Left colon (tissue), 2 donors: Measurements from ENCODE around the gene FOXC2. TPM values are rescaled to one million over a fixed set of nuclear protein-coding genes. Genes with fewer than 3 reads are reported as not detected.

Experiments
- ATAC-seq: fragments of 200-7000 bp; cut with Tn5 transposase; one replicate; pipeline ENCODE4 v1.9.1; 2020; ENCODE audit warnings: mild to moderate bottlenecking, moderate library complexity
- DNase-seq, 2 donors: peaks; one replicate each; pipeline ENCODE4 v3.0.0-alpha.2; 2020
- intact Hi-C, 2 donors: fragments of 100-400 bp; cut with DNase I in 1 of 2; cut with micrococcal nuclease in 1 of 2; formaldehyde crosslinking; loops; one replicate each; pipeline versions ENCODE4 v1.11.2 to v1.14.0; 2022; cut with DNase I, micrococcal nuclease
- total RNA-seq, 2 donors: library from RNA; stranded (reverse); fragmentation: NEBNext Ultra II Directional; extraction: Animal tissue kit (Norgen Biotek cat#: 25700); gene quantifications; one replicate each; pipeline ENCODE4 v1.2.1, GENCODE V29; 2021
- donor health status: DM: no; HTN: no; CAD: no.
- donor health status: DM: yes; HTN: yes; CAD: no.

Gene FOXC2
- total RNA-seq, 2 donors from 2014 or later = 0.34 TPM

DNA sequence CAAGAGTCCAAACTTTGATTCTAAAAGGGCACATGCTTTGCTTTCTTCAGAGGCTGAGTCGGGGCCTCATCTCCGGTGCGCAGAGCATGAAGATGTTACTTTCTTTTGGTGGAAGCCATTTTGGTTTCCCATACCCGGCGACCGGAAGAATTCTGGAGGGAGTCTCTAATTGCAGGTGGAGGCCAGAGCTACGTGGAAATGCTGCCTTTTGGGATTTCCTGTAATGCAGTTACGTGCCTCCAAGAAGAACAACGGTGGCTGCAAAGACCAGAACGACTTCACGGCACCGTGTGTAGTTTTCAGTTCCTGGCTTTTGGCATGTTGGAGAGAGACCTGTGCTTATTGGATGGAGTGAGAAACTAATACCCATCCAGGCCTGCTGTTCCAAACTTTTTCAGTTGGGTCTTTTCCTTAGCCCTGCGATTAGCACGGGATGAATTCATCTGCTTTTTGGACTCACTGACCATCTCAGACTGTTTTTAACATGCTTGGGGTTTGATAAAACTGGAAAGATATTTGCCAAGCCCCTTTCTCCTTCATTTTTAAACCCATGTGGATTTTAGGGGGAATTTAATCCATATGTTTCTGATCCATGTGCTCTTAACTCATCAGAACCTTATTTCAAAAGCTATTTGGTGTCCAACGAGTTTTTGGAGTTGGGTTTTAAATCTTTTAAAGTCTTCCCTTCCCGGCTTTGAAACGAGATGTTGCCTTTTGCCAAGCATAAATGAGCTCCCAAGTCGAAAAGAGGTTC is 30.7 kb downstream of the FOXC2 start:
- ATAC-seq (no peak), DNase-seq (no peak)
- intact Hi-C loops = no loop called here

DNA sequence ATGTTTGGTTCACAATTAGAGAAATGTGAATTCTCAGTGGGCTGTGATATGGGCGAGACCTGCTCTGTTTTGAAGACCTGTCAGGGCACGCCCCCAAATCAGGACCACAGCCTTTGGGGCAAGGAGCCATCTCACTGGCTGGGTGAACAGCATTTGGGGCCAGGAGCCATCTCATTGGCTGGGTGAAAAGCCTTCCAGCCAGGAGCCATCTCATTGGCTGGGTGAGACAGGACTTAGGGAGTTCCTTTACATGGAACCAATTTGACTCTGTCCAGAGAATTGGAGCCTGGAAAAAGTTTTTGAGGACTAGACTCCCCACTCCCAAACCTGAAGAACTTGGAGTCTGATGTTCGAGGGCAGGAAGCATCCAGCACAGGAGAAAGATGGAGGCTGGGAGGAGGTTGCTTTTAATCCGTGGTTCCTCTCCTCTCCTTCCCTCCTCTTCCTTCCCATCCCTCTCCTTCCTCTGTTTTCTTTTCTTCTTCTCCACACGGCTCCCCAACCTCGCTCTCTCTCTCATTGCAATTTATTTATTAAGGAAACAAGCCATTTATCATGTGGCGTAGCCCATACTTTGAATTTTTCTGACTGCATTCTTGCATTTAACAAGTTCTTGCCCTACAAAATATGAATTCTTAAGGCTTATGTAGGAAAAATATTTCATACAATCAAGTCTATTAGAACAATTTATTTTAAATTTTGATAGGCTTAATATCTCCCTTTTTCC is 31.4 kb downstream of the FOXC2 start:
- DNase-seq (no peak), ATAC-seq (no peak)
- intact Hi-C loops = no loop called here

DNA sequence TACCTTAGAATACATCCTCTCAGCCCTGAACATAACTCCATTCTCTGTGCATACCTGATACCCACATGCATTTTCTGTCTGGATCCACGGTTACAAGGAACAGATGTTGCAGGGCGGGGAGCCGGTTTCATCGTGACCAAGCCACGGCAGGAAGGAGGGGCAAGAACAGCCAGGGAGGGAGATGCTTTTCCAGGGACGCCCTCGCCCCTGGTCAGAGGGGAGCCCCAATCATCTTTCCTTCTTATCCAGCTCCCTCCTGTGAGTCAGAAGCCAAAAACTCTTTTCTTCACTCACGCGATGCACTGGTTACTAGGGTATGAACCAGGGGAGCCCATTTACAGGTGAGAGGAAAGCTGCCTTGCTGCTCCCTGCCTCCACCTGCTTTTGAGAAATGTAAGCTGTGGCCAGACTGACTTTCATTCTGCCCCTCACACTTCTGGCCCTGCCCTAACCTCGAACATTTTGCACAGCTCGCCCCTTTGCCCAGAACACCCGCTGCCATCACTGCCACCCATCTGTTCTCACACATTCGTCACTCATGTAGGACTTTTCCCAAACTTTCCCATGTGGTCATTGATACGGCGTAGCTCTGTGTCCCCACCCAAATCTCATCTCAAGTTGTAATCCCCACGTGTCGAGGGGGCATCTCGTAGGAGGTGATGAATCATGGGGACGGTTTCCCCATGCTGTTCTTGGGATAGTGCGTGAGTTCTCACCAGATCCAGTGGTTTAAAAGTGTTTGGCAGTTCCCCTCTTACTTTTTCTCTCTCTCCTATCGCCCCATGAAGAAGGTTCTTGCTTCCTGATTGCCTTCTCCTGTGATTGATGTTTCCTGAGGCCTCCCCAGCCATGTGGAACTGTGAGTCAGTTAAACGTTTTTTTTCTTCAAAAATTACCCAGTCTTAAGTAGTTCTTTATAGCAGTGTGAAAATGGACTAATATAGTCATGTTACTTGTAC is 32.3 kb downstream of the FOXC2 start:
- intact Hi-C loops = no loop called here
- DNase-seq (no peak), ATAC-seq (no peak)

DNA sequence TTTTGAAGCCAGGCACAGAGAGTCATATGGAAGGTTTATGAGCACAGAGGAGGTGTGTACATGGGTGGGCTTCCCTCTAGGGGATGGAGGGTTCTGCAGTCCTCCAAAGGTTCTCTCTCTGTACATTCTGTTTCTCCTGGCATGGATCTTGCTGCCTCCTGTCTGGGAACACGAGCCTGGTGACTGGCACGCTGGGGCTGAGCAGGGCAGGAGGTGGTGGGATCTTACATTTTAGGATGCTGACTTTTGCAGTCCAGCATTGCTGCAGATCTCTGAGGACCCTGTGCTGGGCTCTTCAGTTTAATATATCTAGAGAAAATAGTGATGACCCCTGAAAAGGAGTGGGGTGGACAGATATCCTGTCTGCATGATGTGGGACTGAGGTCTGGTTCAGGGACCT is 34.7 kb downstream of the FOXC2 start:
- no peak for ATAC-seq
- intact Hi-C loops = no loop called here

DNA sequence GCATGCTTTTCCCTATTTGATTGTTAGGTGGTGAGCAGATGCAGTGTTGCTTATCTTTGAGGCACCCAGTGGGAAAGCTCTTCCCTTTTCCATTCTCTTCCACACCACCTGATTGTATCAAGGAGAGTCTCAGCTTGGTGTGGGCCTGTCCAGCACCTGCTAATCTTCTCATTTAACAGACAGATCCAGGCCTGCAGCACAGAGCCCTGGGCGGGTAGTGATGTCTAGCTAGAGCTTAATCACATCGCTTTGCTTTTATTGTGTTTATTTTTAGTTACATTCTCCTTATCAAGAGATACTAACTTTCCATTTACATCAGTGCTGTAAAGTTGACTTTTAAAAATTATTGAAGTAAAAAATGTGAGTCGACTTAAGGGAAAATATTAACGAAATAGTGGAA is 35.9 kb downstream of the FOXC2 start:
- DNase-seq = no peak
- no peak for ATAC-seq
- intact Hi-C loops = no loop called here

More for the DNA sequence above, 34.7 kb downstream of the FOXC2 start:
- DNase-seq = no peak

DNA sequence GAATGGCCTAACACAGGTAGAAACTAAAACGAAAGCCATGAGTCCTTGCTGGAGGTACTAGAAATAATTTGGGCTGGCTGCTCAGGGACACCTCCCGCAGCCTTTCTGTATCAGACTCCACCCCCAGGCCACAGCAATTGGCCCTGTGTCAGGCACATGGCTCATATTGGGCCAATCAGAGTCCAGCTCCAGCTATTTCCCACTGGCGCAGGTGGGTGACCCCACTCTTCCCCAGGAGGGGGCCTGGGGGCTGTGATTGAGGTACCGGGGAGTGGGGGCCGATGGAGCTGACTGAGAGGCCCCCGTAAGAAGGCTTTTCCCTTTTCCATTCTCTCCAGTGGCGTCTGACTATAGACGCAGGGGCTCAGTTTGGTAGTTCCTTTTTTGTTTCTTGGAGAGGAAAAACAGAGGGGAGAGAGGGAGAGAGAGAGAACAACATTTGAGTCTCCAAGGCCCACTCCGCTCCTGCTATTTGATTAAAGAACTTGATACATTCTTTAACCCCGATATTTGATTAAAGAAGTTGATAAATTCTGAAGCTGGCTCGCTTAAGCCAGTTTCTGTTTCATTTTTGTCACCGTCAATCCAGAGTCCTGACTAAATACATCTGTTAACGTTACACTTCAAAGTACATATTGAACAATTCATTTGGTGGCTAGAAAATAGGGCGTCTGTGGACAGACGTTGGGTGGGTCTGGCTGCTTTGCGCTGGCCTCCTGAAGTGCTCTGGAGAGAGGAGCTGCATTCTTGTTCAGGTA is 38.0 kb downstream of the FOXC2 start:
- DNase-seq (no peak), ATAC-seq (no peak)
- intact Hi-C loops = no loop called here

DNA sequence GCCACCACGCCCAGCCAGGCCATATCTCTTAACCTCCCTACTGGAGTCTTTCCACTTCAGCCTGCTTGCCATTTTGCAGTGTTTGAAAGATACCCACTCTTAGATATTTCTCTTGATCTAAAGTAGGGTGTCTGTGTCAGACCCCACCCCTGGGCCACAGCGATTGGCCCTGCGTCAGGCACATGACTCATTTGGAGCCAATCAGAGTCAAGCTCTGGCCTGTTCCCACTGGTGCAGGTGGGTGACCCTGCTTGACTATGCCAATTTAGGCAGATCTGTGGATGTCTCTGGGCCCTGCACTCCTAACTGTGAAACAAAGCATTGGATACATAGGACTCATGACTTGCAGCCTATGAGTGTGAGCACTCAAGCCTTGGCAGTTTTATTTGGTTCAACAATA is 39.3 kb downstream of the FOXC2 start:
- intact Hi-C loops = no loop called here
- DNase-seq = no peak
- no peak for ATAC-seq

DNA sequence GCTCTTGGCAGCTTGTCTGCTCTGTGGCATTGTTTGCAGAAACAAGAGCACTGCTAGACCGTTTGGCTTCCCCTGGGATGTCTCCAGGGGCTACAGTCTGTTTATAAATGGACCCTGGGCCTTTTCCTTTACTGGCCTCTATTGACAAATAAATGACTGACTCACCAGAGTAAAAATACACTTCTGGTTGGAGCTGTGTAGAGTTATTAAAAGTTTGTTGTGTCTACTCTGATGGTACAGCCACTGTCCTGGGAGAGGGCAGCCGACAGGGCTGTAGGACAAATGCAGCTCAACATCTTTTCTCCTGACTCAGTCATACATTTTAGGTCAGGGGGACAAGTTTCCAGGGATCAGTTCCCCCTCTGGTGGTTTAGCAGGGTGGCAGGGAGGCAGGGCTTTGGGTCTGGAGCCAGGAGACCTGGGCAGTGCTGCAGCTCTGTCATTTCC is 41.7 kb downstream of the FOXC2 start:
- no peak for DNase-seq
- no peak for ATAC-seq
- intact Hi-C loops = no loop called here

DNA sequence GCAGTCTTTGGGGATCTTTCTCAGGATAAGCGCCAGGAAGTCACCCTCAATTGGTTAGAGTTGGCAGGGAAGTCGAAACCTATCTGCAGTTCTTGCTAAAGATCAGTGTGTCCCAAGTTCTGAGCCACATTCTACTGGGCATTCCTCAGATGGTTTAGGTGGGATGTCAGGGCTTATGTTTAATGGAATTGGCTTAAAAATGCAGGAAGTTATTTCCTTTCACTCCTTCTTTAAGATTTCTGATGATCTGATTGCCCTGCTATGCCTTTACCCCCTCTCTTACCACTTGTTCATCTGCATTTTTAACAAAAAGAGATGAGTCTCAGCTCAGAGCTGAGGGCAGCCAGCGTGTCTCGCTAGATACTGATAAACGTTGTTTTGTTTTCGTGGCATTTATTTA is 42.5 kb downstream of the FOXC2 start:
- intact Hi-C loops = no loop called here
- no peak for ATAC-seq
- DNase-seq = no peak

DNA sequence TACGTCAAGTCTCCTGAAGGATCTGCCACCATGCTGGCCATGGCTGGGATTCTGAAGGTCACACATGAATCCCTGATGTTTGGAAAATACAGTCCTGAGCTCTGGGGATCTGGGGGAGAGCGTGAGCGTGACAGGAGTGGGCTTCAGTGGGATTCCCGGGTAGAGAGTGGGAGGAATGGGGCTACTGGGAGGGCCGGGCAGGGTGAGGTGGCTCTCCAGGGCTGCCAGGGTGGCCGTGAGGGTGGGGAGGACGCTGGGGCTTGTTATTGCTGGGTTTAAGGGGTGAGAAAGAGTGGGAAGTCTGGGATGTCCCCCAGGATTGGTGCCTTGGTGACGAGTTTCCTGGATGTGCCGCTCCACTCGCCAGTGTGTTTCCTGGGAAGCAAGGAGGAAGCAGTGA is 43.0 kb downstream of the FOXC2 start:
- DNase-seq (no peak), ATAC-seq (no peak)
- intact Hi-C loops = no loop called here

DNA sequence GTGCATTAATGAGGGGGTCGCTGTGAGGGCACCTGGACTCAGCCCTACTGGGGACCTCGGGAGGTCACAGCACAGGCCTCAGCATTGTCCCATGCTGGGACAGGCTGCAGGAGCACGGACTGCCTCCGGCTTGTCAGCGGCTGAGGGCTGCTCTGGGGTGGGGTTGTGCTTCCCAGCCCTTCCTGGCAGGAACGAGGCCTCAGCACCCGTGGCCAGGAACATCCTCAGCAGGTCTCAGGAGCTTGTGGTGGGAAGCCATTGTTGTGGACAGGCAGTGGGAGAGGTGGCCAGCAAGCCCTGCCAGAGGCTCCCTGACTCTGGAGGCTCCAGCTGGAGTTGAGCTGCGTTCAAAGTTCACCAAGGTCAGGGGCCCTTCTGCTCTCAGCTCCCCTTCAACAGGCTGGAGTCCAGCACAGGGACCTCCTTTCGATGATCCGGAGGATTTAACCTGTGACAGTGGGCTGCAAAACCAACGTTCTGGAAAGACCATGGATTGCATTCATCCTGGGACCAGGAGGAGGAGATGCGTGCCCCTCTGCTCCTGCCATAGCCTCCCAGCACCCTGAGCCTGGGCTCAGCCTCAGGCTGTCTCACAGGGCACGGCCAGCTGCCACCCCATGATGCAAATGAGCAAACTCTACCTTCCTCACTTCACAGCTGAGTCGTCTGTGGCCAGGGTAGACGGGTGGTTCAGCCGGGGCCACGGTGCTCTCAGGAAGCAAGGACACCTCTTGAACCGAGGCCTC is 44.3 kb downstream of the FOXC2 start:
- intact Hi-C loops = no loop called here
- no peak for ATAC-seq
- no peak for DNase-seq

DNA sequence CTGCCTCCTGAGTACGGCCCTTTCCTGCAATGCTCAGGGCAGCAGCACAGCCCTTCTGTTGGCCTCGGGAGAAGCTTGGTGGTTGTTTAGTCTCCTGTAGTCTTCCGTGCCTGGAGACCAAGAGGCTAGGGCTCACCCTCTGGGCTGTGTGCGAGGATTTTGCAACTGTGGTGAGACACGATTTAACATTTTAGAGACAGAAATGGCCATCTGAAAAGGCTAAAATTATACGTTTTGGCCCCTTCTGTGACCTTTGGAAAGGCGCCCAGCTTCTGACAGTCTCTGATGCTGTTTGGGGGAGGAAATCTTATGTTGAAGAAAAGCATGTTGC is 44.9 kb downstream of the FOXC2 start:
- intact Hi-C loops = no loop called here
- ATAC-seq (no peak), DNase-seq (no peak)

DNA sequence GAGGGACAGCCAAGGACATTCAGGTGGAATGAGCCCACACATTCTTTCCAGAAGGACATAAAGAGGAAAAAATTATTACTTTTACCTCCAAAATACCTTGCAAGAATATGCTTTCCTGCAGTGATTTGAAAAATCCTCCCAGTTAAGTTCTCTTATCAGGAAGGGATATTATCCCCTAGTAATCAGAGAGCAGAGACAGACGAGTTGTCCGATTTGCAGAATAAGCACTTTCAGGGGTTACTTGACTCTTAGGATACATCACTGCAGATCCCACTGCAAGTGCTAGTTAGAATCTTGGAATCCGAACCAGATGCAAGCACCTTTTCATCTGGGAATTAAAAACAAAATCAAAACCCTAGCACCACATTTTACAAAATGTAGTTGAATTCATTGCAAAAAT is 45.3 kb downstream of the FOXC2 start:
- ATAC-seq (no peak), DNase-seq (no peak)
- intact Hi-C loops = no loop called here

DNA sequence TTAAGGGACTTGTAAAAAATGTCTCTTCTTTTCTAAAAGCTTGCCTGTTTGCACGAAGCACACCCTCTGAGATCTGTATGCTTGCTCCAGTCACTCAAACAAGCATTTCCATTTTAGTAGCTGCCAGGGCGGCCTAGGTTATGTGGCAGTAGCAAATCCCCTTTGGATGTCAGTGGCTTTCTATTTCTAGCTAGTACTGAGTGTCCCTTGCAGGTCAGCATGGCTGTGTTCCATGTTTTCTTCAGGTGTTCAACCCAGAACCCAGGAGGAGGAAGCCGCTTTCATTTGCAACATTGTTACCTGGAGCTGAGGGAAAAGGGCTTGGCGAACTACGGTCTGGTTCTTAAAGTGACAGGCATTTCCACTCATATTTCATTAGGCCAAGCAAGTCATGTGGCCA is 48.1 kb downstream of the FOXC2 start:
- intact Hi-C loops = no loop called here
- no peak for DNase-seq
- no peak for ATAC-seq

DNA sequence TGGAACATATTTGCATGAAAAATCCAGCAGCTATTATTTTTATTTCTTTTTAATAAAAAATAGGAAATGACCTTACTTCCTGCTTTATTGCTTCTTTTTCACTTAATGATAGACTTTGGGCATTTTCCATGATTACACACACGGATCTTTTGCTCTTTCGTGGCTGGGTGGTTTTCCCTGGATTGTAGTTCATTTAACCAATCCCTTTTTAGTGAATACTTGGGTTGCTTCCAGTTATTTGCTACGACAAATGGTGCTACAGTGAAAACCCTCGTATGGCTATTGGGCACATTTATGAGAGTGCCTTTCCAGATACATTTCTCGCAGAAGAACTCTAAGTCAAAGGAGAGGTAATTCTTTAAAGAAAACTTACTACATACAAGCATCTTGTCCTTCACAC is 50.3 kb downstream of the FOXC2 start:
- DNase-seq = no peak
- intact Hi-C loops = no loop called here
- no peak for ATAC-seq

DNA sequence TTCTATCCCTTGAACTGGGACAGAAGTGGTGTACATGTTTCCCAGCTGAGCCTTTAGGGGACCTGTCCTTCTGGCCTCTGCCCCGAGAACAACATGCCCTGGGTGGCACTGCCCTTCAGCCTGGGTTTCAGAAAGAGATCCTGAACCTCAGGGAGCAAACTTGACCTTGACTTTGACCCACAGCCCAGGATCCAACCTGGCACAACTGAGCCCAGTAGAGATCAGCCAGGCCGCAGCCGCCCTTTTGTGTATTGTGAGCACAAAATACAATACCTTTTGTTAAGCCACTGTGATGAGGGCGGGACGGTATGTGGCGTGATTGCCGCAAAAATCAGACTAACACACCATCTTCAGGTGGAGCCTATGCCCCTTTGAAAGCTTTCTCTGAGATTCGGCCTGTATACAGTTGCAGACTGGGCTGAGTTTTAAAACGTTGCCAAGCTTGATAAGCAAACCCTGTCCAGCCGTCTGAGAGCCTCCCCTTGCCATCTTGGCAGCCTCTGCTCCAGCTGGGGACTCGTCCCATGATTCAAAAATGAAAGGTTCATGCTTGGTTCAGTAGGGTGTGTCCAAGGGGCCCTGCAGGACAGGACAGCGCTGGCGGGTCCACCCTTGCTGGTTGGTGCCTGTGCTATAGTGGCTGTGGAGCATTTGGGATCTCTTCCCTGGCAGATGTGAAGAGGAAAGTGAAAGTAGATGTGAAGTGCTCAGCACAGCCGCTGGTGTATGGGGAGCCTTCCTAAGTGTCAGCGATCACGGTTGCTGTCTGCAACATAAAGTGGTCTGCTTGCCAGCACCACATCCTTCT is 52.0 kb downstream of the FOXC2 start:
- no peak for DNase-seq
- intact Hi-C loops = no loop called here
- ATAC-seq = no peak
